BJ (cell line): ENCODE data around the gene TMEM161B. TPM values are rescaled to one million over a fixed set of nuclear protein-coding genes. Genes with fewer than 3 reads are reported as not detected.

ENCODE experiments used
- CTCF ChIA-PET: fragments of 350-600 bp; formaldehyde crosslinking; extraction: SDS; loops from one replicate; lab custom pipeline; 2021; ENCODE audit warnings: antibody characterized with exemption, inconsistent platforms; lab: Yijun Ruan, JAX
- POLR2A ChIA-PET: fragments of 300-600 bp; sonication (Branson Sonifier 250); formaldehyde crosslinking; extraction: SDS; loops from one replicate; lab custom pipeline; 2021; ENCODE audit warnings: antibody characterized with exemption; lab: Charles Lee
- DNase-seq: peaks from one replicate; pipeline ENCODE4 v3.0.0-alpha.2; 2011; ENCODE audit warnings: low read depth
- H3K27me3 ChIP-seq: 2 replicates; pipeline ENCODE4 v1.6.0; 2011; ENCODE audit warnings: low read length; ENCODE audit not compliant: control insufficient read depth, insufficient read depth
- H3K36me3 ChIP-seq: 2 replicates; pipeline ENCODE4 v1.5.1; 2011; ENCODE audit warnings: low read length; ENCODE audit not compliant: control insufficient read depth, insufficient read depth
- H3K4me3 ChIP-seq: 2 replicates; pipeline ENCODE4 v1.5.1; 2011; ENCODE audit warnings: low read depth, mild to moderate bottlenecking, control low read depth, low read length
- polyA plus RNA-seq: library from polyadenylated mRNA; depleted of rRNA; stranded (reverse); fragments of >200 nt; gene quantifications from 2 replicates; pipeline ENCODE4 v1.2.3, GENCODE V29; 2011
- TF ChIP-seq, protein P1 (sequence below): IDR thresholded peaks from 2 replicates; pipeline ENCODE4 v1.5.1; 2011; ENCODE audit warnings: low read depth, mild to moderate bottlenecking, control low read depth, inconsistent platforms, low read length, moderate library complexity; ENCODE audit not compliant: insufficient read depth

TMEM161B gene
- polyA plus RNA-seq, 1 experiment: 6.6 TPM

DNA sequence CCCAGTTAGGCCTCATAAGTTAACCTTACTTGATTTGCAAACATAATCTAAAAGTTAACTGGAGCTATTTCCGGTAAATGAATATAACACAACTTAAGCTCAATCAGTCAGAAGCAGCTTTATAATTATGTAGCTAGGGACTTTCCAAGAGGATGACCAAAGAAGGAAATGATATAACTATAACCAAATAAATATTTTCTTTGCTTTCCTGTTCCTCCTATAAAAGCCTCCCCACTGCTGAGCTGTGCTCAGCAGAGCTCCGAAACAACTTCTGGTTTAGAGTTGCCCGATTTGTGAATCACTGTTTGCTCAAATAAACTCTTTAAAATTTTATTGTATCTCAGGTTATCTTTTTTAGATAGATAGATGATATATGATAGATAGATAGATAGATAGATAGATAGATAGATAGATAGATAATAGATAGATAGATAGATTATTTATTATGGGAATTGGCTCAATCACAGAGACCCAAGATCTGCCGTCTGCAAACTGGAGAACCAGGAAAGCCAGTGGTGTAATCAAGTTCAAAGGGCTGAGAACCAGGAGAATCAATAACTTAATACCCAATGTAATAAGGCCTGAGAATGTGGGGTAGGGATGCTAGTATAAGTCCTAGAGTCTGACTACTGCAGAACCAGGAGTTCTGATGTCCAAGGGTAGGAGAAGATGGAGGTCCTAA is 19.3 kb upstream of the TMEM161B start:
- ChIA-PET CTCF (no interaction called here), POLR2A (no interaction called here)
- TF ChIP-seq, protein P1, sequence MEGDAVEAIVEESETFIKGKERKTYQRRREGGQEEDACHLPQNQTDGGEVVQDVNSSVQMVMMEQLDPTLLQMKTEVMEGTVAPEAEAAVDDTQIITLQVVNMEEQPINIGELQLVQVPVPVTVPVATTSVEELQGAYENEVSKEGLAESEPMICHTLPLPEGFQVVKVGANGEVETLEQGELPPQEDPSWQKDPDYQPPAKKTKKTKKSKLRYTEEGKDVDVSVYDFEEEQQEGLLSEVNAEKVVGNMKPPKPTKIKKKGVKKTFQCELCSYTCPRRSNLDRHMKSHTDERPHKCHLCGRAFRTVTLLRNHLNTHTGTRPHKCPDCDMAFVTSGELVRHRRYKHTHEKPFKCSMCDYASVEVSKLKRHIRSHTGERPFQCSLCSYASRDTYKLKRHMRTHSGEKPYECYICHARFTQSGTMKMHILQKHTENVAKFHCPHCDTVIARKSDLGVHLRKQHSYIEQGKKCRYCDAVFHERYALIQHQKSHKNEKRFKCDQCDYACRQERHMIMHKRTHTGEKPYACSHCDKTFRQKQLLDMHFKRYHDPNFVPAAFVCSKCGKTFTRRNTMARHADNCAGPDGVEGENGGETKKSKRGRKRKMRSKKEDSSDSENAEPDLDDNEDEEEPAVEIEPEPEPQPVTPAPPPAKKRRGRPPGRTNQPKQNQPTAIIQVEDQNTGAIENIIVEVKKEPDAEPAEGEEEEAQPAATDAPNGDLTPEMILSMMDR: no peak
- Histone ChIP-seq H3K4me3 (no peak overlapping the region), H3K36me3 (no peaks in the 10 kb centered on the region), H3K27me3 (no peaks in the 10 kb centered on the region)
- no peak for DNase-seq

DNA sequence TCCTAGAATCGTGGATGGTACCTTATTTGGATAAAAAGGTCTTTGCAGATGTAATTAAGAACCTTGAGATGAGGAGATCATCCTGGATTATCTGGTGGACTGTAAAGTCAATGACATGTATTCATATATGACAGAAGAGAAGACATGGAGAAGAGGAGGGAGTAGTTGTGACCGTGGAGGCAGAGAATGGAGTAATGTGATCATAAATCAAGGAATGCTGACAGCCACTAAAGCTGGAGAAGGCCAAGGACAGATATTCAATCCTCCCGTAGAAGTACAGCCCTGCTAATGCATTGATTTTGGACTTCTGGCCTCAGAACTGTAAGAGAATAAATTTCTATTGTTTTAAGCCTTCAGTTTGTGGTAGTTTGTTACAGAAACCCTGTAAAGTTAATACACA is 18.7 kb upstream of the TMEM161B start:
- no peaks in the 10 kb centered on the region for H3K27me3 ChIP-seq
- ChIA-PET CTCF (no interaction called here), POLR2A (no interaction called here)
- no peaks in the 10 kb centered on the region for H3K36me3 ChIP-seq
- DNase-seq: no peak
- no peak overlapping the region for H3K4me3 ChIP-seq
- TF ChIP-seq, protein P1: no peak

DNA sequence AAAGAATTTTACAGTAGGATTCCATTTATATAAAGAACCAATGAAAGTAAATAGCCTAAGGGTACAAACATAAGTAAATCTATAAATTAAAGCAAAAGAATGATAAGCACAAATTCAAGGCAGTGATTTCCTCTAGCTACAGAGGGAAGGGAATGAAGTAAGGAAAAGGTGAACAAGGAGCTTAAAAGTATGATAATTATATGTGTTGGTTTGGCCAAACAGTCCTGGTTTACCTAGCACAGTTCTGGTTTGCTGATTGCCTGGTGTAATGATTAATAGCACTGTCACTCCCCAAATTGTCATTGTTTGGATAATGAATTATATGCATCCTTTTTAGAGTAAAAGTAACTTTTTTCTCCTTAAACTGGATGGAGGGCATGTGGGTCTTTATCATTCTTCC is 15.0 kb upstream of the TMEM161B start:
- CTCF ChIA-PET: no interaction called here
- no peaks in the 10 kb centered on the region for H3K36me3 ChIP-seq
- DNase-seq: no peak

DNA sequence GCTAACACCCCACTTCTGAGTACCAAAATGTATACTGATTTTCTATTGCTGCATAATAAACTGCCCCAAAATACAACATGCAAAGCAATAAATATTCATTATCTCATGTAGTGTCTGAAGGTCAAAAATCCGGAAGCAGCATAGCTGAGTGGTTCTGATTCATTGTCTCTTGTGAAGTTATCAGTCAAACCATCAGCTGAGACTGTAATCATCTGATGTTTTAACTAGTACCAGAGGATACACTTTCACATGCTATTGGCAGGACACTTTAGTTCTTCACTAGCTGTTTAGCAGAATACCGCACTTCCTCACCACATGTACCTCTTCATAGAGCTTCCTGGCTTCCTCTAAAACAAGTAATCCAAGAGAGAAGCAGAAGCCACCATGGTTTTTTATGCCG is 12.7 kb upstream of the TMEM161B start:
- TF ChIP-seq, protein P1: no peak
- POLR2A ChIA-PET: no interaction called here
- no peaks in the 10 kb centered on the region for H3K36me3 ChIP-seq
- no peak overlapping the region for H3K4me3 ChIP-seq
- DNase-seq: no peak
- H3K27me3 ChIP-seq: no peaks in the 10 kb centered on the region
- CTCF ChIA-PET: interaction anchor here (1.1 kb wide), 1 partner anchor 11 kb away, joined by 3 read pairs; no protein-coding TSS in a partner anchor

More for the DNA sequence above, 15.0 kb upstream of the TMEM161B start:
- TF ChIP-seq, protein P1: no peak
- POLR2A ChIA-PET: no interaction called here
- Histone ChIP-seq H3K4me3 (no peak overlapping the region), H3K27me3 (no peaks in the 10 kb centered on the region)

- POLR2A ChIA-PET: no interaction called here
- Histone ChIP-seq H3K4me3 (no peak overlapping the region), H3K27me3 (no peaks in the 10 kb centered on the region), H3K36me3 (no peaks in the 10 kb centered on the region)
- CTCF ChIA-PET: no interaction called here
- TF ChIP-seq, protein P1: no peak
- no peak for DNase-seq
Measured at GRCh38 chr5:88279584-88279983, 10.9 kb upstream of the TMEM161B start.
